PC-3 (cell line): ENCODE measurements around the gene FOXO6.

Source experiments
- CTCF ChIP-seq: fragments of 300-600 bp; sonication (generic); conservative IDR thresholded peaks from 2 replicates; pipeline ENCODE4 v1.5.1; 2017; ENCODE audit warnings: antibody characterized with exemption, low read depth, mild to moderate bottlenecking, low read length
- EZH2 ChIP-seq: fragments of 300-600 bp; sonication (generic); IDR thresholded peaks from one replicate; pipeline ENCODE4 v1.6.1; 2017; ENCODE audit warnings: antibody characterized with exemption, mild to moderate bottlenecking, low read length; ENCODE audit not compliant: unreplicated experiment
- EZH2phosphoT487 ChIP-seq: fragments of 300-600 bp; sonication (generic); IDR thresholded peaks from 2 replicates; pipeline ENCODE4 v1.6.1; 2018; ENCODE audit warnings: mild to moderate bottlenecking, antibody characterized with exemption, low read length, borderline replicate concordance

- TF ChIP-seq CTCF: no peak
- TF ChIP-seq EZH2phosphoT487: no peak
- TF ChIP-seq EZH2: no peak
These were observed 53.6 kb downstream of the FOXO6 start for GRCh38 chr1:41414716-41415306.
